ENCODE data around the gene PSMB5. TPM values are rescaled to one million over a fixed set of nuclear protein-coding genes. Genes with fewer than 3 reads are reported as not detected.

PSMB5 gene
- total and polyA plus RNA-seq, 9 of the 15 experiments (the other 6 are each of a cell fraction or from before 2014, with no cell fraction given) = 198 to 1,870 (median 269) TPM

- TF ChIP-seq CEBPZ (IDR thresholded peaks at IDR 0.05; ENCODE audit: borderline replicate concordance, low read depth, low read length) = no peak
- TF ChIP-seq NR2F6 (CRISPR knock-in tag; IDR thresholded peaks at IDR 0.05) = no peak
- peak; percentile 89 for TF ChIP-seq THRB (CRISPR knock-in tag; conservative IDR thresholded peaks at IDR 0.05)
- no peak for TF ChIP-seq FOXK1 (CRISPR knock-in tag; IDR thresholded peaks at IDR 0.05; ENCODE audit: borderline replicate concordance)
- no peak for TF ChIP-seq SETDB1 (IDR thresholded peaks at IDR 0.05; ENCODE audit: low read length)
- no peak for TF ChIP-seq ZSCAN29 (IDR thresholded peaks at IDR 0.05)
- TF ChIP-seq STAT5B (CRISPR knock-in tag; IDR thresholded peaks at IDR 0.05) = no peak
- TF ChIP-seq EGR1 (conservative IDR thresholded peaks at IDR 0.05) = peak; percentile 48; the same call in 1 of the 2 replicates
- peak; percentile 89; the same call in 1 of the 2 replicates for TF ChIP-seq LARP7 (IDR thresholded peaks at IDR 0.05)
- TF ChIP-seq REST (IDR thresholded peaks at IDR 0.05; ENCODE audit: borderline replicate concordance) = no peak
- no peak for TF ChIP-seq REST (CRISPR knock-in tag; IDR thresholded peaks at IDR 0.05; ENCODE audit: low read depth)
- no peak for TF ChIP-seq RBM14 (IDR thresholded peaks at IDR 0.05; ENCODE audit: borderline replicate concordance, insufficient read depth, low read depth, low read length)
- TF ChIP-seq ILK (tag; IDR thresholded peaks at IDR 0.05; ENCODE audit: borderline replicate concordance, low read depth) = no peak
- TF ChIP-seq ZNF324 (CRISPR knock-in tag; IDR thresholded peaks at IDR 0.05) = no peak
- TF ChIP-seq CBX3 (IDR thresholded peaks at IDR 0.05; ENCODE audit: borderline replicate concordance in 1 of 2, low read length in 2 of 2) = no peak
Observed at GRCh38 chr14:23056956-23057756, 22.5 kb upstream of the PSMB5 start, which contains the start of gene CDH24 (continued).
